GM18873 (cell line): Measurements from ENCODE around the gene AFAP1L2.
"Not testable (repeated sequence)": the region's sequence is repeated elsewhere in the genome, so short reads cannot be mapped to it uniquely, and the experiment has no call there.

Experiments used
- ATAC-seq: cut with Tn5 transposase; IDR thresholded peaks from one replicate; pipeline ENCODE4 v1.9.1; 2021; ENCODE audit warnings: mild to moderate bottlenecking, moderate library complexity, moderate number of reproducible peaks; ENCODE audit not compliant: unreplicated experiment, low FRiP score

The AFAP1L2 gene

GRCh38 chr10:114343623-114344505, 60.4 kb downstream of the AFAP1L2 start:
- no peak for ATAC-seq

DNA sequence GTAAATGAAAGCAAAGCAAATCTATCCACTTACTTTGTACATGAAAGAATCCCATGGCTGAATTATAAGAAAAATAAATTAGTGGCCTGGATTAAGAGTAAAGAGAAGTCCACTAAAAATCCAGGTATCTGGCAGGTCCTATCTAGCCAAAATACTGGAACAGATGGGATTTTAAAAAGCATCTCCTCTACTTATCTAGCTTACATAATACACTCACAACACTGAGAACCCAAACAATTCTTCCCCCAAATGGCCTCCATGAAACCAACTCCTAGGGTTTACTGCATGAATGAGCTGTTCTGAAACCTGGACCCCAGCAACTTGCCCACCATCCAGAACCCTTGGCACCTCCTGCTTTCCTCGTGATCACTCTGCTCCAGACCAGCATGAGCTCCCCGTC, 61.3 kb downstream of the AFAP1L2 start:
- no peak for ATAC-seq

DNA sequence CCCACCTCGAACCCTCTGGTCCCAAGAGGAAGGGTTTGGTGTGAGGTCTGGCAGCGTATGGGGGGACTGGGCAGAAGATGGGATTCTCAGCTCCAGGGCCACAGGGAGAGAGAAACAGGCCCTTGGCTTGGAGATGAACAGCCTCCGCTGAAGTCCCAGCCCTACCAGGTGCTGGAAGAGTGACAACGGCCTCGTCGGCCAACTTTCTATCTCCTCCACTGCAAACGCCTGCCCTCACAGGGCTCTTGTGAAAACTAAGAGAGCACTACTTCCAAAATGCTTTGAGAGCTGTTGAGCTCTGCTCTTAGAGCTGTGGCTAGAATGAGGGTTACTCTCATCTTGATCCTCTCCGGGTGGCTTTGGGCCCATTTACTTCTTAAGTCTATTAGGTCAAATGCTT, 63.5 kb downstream of the AFAP1L2 start:
- no peak for ATAC-seq

DNA sequence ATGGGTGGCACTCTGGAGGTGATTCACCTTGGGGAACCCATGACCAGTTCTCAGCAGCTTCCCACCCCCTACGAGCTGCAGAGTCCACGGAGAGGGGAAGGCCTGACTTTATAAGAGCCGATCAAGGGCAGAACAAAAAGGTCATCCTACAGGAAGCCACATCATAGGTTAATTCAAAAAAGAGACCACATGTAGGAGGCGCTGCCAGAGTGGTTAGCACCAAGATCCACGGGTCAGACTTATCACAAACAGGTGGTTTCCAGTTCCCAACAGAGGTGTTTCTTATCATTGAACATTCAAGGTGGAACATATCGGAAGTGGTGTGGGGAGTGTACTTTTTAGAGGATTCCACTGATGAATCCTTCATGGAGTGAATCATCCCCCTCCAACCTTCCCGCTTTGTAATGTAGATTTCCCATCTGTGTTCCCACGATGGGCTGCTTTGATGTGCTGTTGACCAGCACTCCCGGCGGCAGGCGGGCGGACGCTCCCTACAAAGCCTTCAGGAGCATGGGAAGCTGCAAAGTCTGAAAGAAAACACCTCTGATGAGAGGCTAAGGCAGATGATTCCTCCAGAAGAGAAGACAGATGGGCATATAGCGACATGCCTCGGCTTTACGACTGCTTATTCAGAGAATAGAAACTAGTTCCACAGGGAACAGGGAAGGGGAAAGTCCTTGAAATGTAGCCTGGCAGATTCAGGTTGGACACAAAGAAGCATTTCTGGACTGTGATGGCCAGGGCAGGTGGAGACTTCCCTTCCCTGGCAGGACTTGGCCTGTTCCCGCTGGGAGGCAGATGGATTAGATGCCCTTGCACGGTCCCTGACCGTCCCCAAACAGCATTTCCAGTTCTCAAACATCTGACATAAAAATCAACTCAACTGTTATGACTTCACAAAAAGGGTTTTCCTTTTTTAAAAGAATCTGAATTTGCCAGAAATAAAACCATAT, 66.5 kb downstream of the AFAP1L2 start:
- no peak for ATAC-seq

DNA sequence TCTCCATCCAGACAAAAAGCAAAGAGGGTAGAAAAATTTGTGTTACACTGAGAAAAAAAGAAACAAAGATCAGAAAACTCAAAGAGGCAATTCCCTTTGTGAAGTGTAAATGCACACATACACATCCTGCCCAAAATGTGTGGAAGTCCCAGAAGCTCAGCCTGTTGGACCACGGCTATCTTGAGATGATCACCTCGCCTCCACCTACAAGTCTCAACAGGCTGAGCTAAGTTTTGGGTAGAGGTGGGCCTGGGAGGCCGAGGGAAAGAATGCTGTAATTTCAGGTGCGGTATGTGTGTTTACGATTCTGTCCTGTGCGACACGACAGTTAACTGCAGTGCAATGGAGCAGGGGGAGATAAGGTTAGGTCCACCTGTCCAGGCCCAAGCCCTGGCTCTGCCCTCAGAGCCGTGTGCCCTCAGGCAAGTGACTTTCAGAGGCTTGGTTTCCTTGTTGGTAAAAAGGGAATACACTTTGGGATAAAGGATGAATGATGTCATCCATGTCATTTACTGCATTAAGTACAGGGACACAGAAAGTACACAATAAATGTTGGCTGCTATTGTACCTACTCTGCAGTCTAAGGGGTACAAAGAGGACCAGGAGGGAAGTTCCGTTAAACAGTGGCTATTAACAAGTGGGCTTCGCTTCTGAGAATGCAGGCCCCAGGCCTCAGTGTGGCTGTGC, 67.3 kb downstream of the AFAP1L2 start:
- ATAC-seq: no peak

- ATAC-seq: no peak
Measured at GRCh38 chr10:114335614-114336013, 68.7 kb downstream of the AFAP1L2 start.

DNA sequence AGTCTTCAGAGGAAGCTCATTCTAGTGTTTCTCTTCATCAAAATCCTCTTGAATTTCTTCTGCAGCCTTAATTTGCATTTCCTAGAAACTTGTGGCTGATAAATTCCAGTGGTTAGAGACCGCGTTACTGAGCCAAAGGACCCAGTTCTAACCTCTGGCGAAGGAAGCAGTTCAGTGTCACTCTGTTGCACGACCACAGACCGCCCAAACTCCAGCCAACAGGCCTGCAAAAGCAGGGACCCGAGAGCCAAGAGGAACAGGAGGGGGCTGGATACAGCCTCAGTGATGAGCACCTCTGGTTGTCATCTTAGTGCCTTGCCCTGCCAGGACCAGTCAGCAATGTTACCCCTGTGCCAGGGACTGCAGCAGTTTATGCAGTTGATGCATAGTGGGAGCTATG, 70.0 kb downstream of the AFAP1L2 start:
- ATAC-seq: no peak

DNA sequence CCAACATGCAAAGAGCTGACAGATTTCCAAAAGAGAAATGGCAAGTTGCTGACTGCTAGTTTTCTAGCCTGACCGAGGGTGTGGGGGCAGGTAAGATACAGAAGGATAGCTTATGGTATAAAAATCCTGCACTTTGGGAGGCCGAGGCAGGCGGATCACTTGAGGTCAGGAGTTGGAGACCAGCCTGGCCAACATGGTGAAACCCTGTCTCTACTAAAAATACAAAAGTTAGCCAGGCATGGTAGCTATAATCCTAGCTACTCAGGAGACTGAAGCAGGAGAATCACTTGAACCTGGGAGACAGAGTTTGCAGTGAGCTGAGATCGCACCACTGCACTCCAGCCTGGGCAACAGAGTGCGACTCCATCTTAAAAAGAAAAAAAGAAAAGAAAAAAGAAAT, 70.9 kb downstream of the AFAP1L2 start:
- ATAC-seq: not testable (repeated sequence)

- no peak for ATAC-seq
Measured at GRCh38 chr10:114332301-114333192, 71.8 kb downstream of the AFAP1L2 start.

- ATAC-seq: no peak
Measured at GRCh38 chr10:114329634-114330365, 74.5 kb downstream of the AFAP1L2 start.

GRCh38 chr10:114328874-114329273, 75.4 kb downstream of the AFAP1L2 start:
- no peak for ATAC-seq

GRCh38 chr10:114328441-114328812, 75.9 kb downstream of the AFAP1L2 start:
- ATAC-seq: no peak

- no peak for ATAC-seq
Measured at GRCh38 chr10:114327537-114328440, 76.5 kb downstream of the AFAP1L2 start.

GRCh38 chr10:114326795-114327194, 77.5 kb downstream of the AFAP1L2 start:
- no peak for ATAC-seq

DNA sequence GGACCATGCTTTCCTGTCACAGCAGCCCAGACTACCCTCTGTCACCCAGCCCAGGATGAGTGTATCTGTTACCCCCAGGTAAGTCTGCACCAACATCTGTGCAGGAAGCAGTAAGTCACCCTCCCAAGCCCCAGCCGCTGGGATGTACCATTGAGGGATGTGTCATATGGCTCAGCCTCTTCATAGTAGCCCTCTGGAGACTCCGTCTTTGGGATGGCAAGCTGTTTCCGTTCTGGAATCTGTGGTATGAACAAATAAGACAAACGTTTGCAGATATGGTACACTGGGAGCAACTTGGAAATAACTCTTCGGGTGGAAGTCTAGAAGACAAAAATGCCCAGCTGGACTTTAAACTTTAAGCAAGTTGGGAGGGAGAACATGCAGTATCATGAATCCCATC, 81.3 kb downstream of the AFAP1L2 start:
- ATAC-seq: no peak

- no peak for ATAC-seq
Measured at GRCh38 chr10:114322344-114322743, 82.0 kb downstream of the AFAP1L2 start.

DNA sequence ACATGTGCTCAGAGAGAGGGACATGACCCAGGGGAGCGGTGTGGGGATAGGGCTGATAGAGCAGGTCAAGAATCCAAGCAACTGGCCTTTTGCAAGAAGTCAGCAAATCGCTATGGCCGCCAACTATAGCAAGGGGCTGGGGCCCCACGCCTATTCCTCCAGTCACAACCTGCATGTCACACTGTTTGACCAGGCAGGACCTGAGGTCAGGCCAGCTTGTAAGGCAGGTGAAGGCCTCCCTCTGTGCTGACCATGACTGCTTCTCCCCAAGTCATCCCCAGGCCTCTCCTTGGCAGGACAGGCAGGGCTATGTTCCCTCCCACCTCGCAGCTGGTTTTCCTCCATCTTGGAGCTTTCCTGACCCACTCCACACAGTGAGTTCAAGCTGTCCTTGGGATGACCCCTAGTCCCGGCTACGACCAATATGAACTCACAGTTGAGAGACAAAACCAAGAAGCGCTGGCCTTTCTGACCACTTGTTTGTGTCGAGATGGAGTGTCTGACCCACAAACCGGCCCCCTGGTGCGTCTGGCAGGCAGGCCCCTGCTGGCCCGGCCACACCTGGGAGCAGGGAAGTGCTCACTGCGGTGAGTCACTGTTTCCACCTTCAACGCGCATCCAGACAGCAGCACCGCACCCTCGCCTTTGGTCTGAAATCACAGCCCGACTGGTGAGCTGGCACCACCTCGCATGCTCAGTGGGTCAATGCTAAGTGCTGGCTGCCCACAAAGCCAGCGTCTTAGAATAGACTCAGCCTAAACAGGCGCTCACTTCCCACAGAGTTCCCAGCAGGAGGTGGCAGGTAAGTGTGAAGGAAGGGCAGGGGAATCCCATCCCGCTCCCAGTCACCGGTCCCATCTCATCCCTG, 83.8 kb downstream of the AFAP1L2 start:
- ATAC-seq: no peak
